GM19025 (cell line): ENCODE data around the gene TPST2.

Experiments
- ATAC-seq: cut with Tn5 transposase; IDR thresholded peaks from one replicate; pipeline ENCODE4 v1.9.1; 2021; ENCODE audit warnings: mild to moderate bottlenecking, low read depth, moderate library complexity; ENCODE audit not compliant: unreplicated experiment

Gene TPST2

GRCh38 chr22:26479792-26480610 is 109.9 kb downstream of the TPST2 start:
- no peak for ATAC-seq

GRCh38 chr22:26479043-26479791 is 110.7 kb downstream of the TPST2 start:
- ATAC-seq: no peak

- no peak for ATAC-seq
Measured at GRCh38 chr22:26477341-26477731, 112.6 kb downstream of the TPST2 start.

- ATAC-seq: no peak
Measured at GRCh38 chr22:26476705-26477340, 113.1 kb downstream of the TPST2 start.

- no peak for ATAC-seq
Measured at GRCh38 chr22:26474682-26475081, 115.2 kb downstream of the TPST2 start.
